ENCODE data around the gene GALNTL6.

GRCh38 chr4:172411149-172411548 is 597.9 kb downstream of the GALNTL6 start:
- TF ChIP-seq CTCF (IDR thresholded peaks at IDR 0.05), result no peak
- no peak for TF ChIP-seq POLR2A (IDR thresholded peaks at IDR 0.05)
- no peak for TF ChIP-seq EP300 (IDR thresholded peaks at IDR 0.05)
- TF ChIP-seq POLR2AphosphoS5 (IDR thresholded peaks at IDR 0.05), result no peak
